PFSK-1 (cell line): ENCODE results near the gene MAF.

Source experiments
- FOXP2 ChIP-seq: optimal IDR thresholded peaks from 2 replicates; pipeline ENCODE3; 2011; ENCODE audit warnings: borderline replicate concordance, control low read depth, inconsistent platforms; ENCODE audit not compliant: insufficient read depth; ENCODE audit errors: extremely low read length, extremely low read depth
- POLR2AphosphoS5 ChIP-seq: IDR thresholded peaks from 2 replicates; pipeline ENCODE4 v1.6.1; 2012; ENCODE audit warnings: low read depth, mild to moderate bottlenecking, control low read depth, low read length, moderate library complexity
- REST ChIP-seq, 2 experiments: IDR thresholded peaks; 2 replicates each; pipeline versions ENCODE4 v1.6.1 to v1.8.0; 2011 to 2012; ENCODE audit warnings: low read depth in 2 of 2, low read length in 2 of 2, control low read depth in 1 of 2, inconsistent platforms in 1 of 2, mild to moderate bottlenecking in 1 of 2, moderate library complexity in 1 of 2; ENCODE audit not compliant: insufficient read depth in 1 of 2
- SIN3A ChIP-seq: IDR thresholded peaks from 2 replicates; pipeline ENCODE4 v1.6.1; 2012; ENCODE audit warnings: mild to moderate bottlenecking, low read length, moderate library complexity, borderline replicate concordance; ENCODE audit not compliant: insufficient read depth
- TAF1 ChIP-seq: IDR thresholded peaks from 2 replicates; pipeline ENCODE4 v1.6.1; 2012; ENCODE audit warnings: low read length, control low read depth, borderline replicate concordance; ENCODE audit not compliant: insufficient read depth

DNA sequence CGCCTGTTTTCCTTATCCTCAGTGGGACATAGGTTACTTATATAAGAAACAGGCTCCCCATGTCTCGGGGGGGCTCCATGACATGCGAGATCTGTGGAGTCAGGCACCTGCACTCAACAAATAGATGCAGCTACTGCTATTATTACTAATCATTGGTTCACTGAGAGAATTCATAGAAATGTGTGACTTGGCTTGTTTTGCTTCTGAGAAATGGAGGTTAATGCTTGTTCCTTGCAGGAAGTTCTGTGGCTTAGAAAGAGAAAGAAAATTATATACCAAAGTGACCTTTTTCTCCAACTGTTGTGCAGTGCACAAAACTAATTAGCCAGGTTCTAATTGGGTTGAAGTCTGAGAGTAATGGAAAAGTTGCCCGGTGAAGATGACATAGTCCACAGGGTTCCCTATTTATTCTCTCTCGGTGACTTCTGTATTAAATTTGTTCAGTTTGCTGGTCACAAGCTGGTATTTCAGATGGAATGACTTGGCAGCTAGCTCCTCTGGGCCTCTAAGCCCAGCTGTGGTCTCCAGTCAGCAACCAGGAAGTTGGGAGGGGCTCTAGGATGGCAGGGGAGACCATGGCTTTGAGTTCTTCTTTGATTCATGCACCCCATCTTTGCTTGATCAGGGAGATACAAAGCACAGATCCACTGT is 17.6 kb upstream of the MAF start:
- TF ChIP-seq REST (IDR thresholded peaks at IDR 0.05; ENCODE audit: insufficient read depth in 1 of 2, low read depth in 2 of 2, low read length in 2 of 2), result no peak
- no peak for TF ChIP-seq TAF1
- TF ChIP-seq POLR2AphosphoS5, result no peak
- TF ChIP-seq SIN3A, result no peak
- TF ChIP-seq FOXP2, result no peak
